Measurements from ENCODE around the gene MYOD1.

MYOD1 gene

DNA sequence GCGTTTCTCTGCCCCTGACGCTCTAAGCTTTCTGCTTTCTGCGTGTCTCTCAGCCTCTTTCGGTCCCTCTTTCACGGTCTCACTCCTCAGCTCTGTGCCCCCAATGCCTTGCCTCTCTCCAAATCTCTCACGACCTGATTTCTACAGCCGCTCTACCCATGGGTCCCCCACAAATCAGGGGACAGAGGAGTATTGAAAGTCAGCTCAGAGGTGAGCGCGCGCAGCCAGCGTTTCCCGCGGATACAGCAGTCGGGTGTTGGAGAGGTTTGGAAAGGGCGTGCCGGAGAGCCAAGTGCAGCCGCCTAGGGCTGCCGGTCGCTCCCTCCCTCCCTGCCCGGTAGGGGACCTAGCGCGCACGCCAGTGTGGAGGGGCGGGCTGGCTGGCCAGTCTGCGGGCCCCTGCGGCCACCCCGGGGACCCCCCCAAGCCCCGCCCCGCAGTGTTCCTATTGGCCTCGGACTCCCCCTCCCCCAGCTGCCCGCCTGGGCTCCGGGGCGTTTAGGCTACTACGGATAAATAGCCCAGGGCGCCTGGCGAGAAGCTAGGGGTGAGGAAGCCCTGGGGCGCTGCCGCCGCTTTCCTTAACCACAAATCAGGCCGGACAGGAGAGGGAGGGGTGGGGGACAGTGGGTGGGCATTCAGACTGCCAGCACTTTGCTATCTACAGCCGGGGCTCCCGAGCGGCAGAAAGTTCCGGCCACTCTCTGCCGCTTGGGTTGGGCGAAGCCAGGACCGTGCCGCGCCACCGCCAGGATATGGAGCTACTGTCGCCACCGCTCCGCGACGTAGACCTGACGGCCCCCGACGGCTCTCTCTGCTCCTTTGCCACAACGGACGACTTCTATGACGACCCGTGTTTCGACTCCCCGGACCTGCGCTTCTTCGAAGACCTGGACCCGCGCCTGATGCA is at the start of gene MYOD1:
MYOD1 (plus strand) TSS at position 544 of the 910 bp plus-strand sequence; CDS start at position 756, 212 bp downstream.
- no peak for DNase-seq (ENCODE audit: low read depth)

DNA sequence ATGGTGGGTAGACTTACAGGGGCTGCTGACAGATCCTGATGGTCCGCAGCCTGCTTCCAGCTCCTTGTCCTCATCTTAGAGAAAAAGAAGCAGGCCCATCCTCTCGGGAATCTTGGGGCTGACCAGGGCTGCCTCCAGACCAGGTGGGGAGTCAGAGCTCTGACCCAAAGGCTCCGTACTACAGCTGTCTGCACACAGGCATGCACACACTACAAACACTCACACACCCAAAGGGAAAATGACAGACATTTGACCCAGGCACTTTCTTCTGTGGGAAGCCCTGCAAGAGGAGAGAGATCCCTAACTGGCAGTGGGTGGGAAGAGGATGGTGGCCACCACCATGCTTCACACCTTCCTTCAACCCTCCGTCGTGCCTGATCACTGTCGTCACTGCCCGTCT is 46.9 kb upstream of the MYOD1 start:
- no peak for DNase-seq (ENCODE audit: low read depth)

DNA sequence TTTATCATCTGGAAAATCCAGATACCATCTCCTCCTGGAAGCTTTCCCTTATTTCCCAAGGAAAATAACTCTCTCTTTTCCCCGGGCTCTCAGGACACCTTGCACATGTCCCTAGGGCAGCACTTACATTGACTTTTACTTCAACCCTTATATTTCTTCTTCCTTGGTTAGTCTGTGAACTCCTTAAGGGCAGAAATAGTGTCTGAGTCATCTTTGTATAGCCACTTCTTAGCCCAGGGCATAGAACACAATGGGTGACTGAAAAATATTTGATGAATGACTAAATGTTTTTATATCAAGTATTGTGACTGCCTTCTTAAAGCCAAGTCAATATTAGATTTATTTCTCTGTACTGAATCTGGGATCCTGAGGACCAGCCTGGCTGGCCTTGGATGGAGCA is 45.4 kb upstream of the MYOD1 start:
- DNase-seq (ENCODE audit: low read depth) = no peak

DNA sequence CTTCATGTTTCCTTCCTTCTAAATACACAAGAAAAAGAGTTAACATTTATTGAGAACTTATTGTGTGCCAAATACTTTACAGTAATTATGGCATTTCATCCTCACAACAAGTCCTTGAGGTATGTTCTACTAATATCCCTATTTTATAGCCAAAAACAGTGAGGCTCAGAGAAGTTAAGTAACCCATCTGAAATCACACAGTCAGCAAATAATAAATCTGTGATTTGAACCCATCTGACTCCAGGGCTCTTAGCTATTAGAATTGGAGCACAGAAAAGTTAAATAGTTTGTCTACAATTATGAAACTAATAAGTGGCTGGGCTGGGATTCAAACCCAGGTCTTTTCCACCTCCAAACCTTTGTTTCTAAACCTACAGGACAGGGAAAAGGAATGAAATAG is 36.5 kb upstream of the MYOD1 start:
- no peak for DNase-seq (ENCODE audit: low read depth)

DNA sequence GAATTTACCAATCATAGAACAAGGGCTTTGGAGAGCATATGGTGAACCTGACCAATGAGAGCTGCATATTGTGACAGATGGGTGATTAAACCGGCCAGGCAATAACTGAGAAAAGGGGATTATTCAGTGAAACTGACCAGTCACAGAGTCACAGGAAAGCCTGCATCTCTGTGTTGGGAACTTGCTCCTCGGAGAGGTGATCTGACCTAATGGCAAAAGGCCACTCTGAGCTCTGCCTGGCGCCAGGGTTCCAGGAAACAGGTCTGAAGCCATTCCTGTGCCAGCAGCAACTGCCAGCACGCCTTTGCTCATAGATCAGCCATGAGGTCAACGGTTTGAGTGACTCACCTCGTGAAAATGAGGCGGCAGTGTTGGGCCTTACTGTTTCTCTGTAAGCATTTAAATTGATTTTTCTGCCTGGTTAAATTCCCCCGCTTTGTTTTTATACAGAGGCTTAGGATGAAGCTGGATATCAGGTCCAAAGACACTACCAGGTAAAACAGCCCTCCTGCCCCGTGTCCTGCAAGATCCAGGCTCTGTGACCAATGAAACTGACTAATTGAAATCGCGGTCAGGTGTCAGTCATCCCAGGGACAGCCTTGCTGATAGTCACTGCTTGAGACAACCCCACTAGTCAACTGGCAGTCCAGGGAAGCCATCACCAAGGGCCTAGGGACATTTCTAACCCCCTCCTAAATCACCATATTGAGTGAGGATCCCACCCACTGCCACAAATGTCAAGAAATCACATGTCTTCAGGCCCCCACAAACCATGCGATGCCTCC is 35.8 kb upstream of the MYOD1 start:
- DNase-seq (ENCODE audit: low read depth) = peak; percentile 51

DNA sequence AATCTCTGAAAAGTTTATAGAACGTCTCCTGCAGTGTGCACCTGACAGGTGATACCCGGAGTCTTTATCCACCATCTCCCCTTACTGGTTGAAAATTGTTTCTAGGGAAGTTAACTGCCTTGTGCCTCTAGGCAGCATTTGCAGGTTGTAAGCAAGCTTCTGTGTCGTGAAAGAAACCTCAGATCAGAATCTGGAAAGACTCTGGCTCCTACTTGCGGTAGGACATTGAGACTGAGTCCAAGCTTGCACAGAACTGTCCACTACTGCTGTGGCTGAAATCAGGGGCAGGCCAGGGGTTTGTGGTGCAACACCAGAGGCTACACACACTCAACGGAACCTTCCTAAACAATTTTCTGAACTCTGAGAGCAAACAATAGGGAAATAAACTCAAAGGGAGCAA is 34.8 kb upstream of the MYOD1 start:
- no peak for DNase-seq (ENCODE audit: low read depth)

DNA sequence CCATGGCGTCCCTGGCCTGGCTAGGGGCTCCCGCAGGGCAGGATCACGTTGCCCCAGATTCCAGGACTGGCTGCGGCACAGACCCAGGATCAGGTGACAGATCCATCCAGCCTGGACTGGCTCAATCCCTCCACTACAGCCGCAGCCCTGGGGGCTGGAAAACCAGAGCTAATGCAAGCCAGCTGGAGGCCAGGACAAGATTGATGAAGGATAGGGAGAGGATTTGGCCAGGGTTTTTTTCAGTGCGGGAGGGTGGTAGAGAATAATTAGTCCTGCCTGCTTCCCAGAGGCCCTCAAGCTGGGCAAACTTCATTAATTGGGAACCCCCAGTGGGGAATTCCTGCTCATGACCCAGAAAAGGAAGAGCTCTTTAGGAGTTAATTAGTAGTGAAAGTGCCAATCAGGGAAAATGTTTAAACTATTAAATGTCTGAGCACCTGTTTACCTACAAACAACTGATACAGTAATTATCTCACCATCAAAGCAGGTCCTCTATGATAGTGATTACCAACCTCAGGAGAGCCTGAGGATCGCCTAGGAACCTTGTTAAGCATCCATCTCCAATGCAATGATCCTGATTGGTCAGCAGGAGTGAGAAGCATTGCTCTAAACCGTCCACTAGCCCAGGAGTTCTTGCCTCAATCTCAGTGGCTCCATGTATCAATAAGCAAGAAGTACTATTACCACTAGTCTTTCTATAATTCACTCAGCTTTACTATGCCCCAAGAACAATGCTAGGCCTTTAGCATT is 33.0 kb upstream of the MYOD1 start:
- DNase-seq (ENCODE audit: low read depth) = no peak

DNA sequence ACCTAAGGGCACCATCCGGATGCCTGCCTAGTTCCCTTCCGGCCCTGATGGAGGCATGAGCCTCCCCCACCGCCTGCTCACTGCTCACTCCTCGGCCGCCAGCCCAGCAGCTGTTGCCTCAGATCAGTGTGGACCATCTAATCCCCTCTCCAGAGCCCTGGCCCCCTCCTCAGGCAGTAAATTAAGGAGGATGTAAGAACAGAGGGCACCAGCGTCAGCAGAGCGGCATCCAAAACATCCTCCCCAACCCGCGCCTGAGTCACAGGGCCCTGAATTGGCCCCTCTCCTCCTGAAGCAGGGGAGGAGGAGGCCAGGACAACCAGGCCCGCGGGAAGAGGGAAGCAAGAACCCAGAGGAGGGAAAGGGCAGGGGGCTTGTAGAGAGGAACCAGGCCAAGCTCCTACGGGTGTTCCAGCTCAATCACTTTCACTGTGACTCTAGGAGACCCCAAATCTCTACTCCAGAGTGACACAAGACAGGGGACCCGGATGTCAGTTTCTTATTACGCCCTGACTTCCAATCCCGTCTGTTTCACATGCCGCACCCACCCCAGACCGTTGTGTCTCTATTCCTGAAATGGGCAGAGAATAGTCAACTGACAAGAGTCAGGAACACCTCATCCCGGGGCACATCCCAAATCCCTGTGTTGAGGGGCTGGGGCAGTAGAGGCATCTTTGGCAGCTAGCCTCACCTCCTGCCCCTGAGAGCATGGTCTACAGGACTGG is 31.3 kb upstream of the MYOD1 start:
- no peak for DNase-seq (ENCODE audit: low read depth)

DNA sequence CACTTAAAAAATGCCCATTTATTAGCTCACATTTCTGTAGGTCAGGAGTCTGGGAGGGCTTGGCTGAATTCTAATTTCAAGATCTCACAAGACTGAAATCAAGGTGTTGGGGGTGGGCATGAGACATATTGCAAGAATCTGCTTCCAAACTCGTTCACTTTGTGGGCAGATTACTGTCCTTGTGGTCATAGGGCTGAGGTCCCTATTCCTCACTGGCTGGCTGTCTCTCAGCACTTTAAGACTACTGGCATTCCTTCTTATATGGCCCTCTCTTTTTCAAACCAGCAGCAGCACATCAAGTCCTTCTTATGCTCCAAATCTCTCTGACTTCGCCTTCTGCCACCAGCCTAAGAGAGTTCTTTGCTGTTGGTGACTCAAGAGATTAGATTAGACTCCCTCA is 27.8 kb upstream of the MYOD1 start:
- DNase-seq (ENCODE audit: low read depth) = no peak

DNA sequence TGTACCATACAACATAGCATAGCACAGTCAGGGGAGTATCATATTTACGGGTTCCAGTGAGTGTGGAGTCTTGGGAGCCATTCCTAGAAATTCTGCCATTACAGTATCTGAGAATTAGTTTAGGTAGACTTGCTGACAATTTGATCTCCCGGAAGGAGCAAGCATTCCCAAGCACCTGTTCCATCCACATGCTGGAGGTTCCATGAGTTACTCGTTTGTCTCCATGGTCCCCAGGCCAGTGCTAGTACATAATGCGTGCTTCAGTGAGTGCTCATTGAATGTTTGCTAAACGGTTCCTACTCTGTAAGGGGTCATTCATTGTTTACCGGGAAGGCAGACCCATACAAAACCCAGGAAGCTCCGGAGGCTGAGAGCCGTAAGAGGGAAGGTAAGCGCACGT is 27.4 kb upstream of the MYOD1 start:
- DNase-seq (ENCODE audit: low read depth) = no peak

DNA sequence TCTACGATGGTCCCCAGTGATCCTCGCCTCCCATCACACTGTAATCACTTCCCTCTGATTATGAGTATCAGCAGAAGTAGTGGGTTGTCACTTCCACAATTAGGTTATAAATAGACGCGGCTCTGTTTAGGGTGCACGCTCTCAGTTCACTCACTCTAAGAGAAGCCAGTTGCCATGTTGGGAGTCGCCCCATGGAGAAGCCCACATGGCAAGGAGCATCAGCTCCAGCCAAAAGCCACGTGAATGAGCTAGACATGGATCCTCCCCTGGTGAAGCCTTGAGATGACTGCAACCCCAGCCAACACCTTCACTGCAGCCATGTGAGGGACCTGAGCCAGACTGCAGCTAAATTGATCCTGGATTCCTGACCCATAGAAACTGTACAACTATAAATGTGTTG is 26.4 kb upstream of the MYOD1 start:
- no peak for DNase-seq (ENCODE audit: low read depth)

DNA sequence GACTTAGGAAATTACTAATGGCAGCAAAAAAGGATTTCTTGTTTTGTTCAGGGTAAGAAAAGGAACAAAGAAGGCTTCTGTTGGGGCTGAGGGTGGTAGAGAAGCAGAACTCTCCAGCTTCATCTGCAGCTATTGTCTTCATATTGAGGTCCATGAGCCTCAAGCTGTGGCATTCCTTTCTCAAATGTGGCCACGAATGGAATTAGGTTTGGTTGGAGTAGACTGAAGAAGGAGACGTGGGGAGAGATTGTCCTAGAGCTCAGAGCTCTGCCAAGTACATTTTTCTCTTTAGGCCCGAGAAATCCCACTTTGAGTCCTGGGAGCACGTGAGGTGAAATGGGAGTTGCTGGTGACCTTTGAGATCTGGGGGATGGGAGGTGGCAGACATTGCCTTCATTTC is 25.8 kb upstream of the MYOD1 start:
- DNase-seq (ENCODE audit: low read depth) = no peak

DNA sequence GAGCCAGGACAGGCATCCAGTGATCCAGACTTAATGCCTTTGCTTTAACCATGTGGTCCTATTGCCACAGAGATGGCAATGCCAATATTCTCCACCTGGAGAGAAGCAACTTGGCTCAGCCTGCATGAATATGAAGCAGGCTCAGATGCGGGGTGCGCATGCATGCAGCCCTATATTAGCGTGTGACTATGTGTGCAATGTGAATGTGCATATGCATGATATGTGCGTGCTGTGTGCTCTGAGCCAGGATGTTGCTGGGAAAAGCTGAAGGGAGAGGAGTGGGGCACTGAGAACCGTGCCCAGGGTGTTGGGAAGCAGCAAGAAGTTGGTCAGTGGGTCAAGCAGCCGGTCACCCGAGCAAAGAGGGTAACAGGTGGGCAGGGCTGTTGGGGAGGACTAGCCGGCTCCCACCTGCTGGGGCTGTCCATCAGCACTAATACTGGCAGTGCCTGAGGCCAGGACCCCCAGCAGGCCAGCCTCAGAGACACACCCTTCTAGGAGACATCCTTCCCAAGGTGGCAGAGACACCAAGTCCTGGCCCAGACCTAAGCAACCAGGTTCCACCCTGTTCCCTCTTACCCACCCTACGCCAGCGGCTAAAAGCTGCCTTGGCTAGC is 24.8 kb upstream of the MYOD1 start:
- DNase-seq (ENCODE audit: low read depth) = no peak

DNA sequence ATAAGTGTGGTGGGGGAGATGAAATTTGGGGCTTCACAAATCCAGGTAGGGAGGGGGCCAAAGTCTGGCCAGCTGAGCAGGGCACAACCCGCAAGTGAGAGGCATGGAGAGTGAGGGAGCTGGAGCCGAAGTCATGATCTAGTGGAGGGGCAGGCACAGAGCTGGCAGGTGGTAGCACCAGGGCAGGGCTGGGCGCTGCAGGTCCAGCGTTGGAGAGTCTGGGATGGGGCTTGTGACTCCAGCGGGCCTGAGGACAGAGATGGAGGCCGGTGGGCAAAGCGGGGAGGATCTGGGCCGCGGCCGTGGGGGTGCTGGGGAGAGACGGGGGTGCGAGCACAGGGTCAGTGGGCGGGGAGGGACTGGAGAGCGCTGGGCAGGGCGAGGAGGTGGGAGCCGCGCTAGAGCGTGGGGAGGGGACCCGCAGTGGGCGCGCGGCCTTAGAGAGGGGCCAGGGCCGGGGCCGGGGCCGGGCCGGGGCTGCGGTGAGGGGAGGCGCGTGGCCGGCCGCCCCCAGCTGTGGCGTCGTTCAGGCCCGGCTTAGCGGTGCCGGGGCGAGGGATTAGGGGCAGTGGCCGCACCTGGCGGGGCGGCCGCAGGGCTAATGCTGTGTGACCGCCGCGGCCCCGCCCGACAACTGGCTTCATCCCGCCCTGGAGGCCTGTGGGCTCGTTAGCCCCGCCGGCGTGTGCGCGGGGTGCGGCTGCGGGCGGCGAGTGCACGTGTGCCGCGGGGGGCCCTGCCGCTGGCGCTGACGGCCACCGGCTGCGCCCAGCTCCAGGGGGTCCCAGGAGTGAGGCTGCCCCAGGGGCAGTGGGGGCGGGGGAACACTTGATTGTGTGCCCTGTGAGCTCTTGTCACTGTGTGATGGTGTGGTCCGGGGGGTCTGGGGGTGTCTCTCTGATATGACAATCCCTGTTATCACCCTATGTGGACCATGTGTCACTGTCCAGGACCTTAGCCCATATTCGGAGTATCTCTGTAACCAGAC is 23.6 kb upstream of the MYOD1 start:
- no peak for DNase-seq (ENCODE audit: low read depth)

DNA sequence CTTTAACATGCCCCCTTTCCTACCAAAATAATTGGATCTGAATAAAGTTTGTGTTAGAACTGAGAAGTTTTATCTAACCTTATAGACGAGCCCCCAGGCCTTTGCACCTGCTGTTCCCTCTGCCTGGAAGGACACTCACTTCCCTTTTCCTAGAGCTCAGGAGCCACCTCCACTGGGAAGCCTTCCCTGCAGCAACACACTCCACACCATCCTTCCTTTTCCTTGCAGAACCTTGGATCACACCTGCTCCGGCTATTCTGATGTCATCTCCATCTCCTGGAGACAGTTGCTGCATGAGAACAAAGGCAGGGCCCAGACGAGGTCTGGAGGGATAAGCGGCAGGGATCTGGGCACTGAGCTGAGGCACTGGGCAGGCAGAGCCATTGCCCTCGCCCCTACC is 22.6 kb upstream of the MYOD1 start:
- DNase-seq (ENCODE audit: low read depth) = no peak

DNA sequence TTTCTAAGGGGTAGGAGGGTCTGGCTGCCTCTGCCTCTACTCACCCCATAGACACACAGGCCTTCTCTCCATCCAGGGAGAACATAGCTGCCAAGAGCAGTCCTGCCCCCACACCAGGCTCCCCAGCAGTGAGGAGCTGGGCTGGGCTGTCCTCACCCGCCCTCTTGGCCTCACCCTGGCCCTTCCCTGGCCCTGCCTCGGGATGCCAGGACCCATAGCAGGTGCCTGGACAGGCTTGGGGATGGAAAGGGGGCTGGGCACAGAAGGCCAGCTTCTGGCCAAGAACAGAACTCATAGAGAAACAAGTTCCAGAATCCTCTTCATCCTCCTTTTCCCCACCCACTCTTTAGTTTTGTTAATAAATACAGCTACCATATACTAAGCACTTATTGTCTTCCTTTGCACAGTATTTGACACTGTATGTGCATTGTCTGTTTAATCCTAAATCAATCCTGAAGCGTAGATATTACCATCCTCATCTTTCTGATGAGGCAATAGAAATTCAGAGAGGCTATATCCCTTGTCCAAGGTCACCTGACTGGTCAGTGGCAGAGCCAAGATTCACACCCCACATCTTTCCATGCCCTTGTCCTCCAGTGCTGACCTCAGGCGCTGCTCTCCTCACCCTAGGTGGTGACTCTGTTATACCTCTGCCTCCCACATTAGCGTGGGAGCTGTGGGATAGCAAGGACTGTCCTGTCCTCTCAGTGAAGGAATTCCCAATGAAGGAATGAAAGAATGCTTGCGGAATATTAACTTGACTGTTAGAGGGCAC is 22.0 kb upstream of the MYOD1 start:
- no peak for DNase-seq (ENCODE audit: low read depth)

DNA sequence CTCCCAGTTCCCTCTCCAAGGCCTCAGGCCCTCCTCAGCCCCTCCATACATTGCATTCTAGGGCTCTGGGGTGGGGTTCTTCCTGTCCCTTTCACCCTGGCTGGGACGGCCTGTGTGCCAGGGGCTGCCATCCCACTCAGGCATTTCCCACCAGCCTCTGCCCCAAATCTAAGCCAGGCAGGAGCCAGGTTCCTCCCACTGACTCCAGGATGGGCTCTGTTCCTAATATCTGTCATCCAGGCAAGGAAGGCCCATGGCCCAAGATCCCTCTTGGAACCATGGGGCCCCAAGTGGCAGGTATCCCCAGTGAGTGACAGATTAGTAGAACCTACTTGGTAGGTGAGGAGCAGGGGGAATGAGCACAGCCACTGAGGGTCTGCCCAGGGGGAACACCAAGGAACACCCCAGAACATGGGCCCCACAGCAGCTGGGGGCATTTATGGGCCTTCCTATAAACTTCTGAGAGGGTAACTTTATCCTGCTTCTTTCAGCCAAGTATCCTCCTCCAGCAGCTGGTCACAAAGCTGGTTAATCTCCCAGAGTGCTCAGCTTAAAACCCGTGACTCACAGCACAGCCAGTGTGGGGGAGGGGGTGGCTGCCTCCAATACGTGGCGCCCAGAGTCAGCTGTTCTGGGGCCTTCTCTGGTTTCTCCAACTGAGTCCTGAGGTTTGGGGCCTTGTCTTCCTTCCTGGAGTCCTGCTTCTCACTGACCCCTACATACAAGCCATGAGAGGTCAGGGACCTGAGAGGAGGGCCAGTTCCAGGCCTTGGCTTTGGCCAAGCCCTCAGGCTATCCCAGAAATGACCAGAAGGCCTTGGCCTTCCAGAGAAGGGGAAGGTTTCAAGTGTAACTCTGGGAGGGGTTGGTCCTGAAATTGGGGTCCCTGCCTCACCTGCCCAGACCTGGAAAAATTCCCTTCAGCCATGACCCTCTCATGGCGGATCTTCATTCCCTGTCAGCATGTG is 19.9 kb upstream of the MYOD1 start:
- no peak for DNase-seq (ENCODE audit: low read depth)

DNA sequence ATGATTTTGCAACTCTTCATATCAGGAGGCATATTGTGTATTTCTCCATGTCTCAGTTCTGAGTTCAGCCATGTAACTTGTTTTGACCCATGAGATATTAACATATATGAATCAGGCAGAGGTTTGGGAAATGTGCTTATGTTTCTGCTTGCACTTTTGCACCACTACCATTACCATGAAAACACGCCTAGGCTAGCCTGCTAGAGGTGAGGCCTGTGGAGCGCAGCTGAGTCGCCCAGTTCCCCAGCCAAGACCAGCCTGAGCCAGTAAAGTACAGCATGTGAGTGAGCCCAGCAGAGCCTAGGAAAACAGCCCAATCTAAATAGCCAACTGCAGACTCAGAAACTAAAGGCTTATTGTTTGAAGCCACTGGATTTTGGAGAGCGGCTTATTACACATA is 18.4 kb upstream of the MYOD1 start:
- no peak for DNase-seq (ENCODE audit: low read depth)
